Activated CD8-positive, alpha-beta memory T cell treated with anti-CD3 and anti-CD28 coated beads, Interleukin-2, amount 50 U/mL, for 24 hours (primary cell): ENCODE measurements around the gene TTC19.
A peak's percentile ranks its signal among the peaks of the same experiment; 100 is the strongest.
"Not testable (repeated sequence)": the region's sequence is repeated elsewhere in the genome, so short reads cannot be mapped to it uniquely, and the experiment has no call there.

ENCODE experiments used
- DNase-seq: peaks from one replicate; pipeline ENCODE4 v3.0.0-alpha.2; 2020; ENCODE audit errors: extremely low read depth

TTC19 gene

GRCh38 chr17:16027708-16028584 lies 28.3 kb downstream of the TTC19 start:
- peak; percentile 10 for DNase-seq

DNA sequence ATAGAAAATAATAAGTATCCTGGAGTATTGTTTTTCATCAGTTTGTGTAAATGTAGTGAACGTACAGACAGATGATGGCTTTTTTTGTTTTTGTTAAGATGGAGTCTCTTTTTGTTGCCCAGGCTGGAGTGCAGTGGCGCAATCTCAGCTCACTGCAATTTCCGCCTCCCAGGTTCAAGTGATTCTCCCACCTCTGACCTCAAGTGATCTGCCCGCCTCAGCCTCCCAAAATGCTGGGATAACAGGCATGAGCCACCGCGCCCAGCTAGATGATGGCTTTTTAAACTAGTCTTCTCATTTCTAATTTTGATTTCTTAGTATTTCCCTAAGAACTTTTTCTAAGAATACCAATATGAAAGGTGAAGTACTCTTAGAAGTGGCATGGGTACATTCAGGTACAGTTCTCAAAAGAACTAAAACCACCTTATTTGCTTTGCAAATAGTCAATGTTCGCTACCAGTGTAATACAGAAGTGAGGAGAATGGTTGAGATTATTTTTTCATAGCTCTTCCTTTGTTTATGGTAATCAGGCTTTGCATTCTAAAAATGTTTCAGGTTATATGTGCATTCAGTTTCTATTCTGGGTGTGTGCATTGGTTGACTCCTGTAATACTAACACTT lies 34.2 kb downstream of the TTC19 start:
- DNase-seq = no peak

GRCh38 chr17:16036261-16036660 lies 36.6 kb downstream of the TTC19 start:
- DNase-seq = no peak

GRCh38 chr17:16037636-16038035 lies 38.0 kb downstream of the TTC19 start:
- no peak for DNase-seq

- DNase-seq = no peak
Measured at GRCh38 chr17:16040710-16041251, 41.2 kb downstream of the TTC19 start.

GRCh38 chr17:16044487-16044886 lies 44.9 kb downstream of the TTC19 start:
- DNase-seq = no peak

DNA sequence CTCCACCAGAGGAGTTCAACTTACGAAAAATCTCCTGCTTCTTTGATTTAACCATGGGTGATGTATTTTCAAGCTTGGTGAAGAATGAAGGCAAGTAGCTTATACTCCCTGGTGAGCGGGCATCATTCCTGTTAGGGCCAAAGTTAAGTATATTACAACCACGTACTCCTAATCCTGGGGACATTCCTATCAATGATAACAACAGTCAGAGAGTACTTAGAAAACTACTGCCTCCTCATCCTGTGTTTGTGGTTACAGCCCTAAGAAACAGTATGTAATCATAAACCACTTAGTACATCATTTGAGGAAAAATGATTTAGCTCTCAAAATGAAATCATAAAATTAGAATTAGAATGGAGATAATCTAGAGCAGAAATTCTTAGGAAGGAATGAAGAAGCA lies 47.3 kb downstream of the TTC19 start:
- no peak for DNase-seq

GRCh38 chr17:16048811-16049449 lies 49.3 kb downstream of the TTC19 start:
- DNase-seq = no peak

DNA sequence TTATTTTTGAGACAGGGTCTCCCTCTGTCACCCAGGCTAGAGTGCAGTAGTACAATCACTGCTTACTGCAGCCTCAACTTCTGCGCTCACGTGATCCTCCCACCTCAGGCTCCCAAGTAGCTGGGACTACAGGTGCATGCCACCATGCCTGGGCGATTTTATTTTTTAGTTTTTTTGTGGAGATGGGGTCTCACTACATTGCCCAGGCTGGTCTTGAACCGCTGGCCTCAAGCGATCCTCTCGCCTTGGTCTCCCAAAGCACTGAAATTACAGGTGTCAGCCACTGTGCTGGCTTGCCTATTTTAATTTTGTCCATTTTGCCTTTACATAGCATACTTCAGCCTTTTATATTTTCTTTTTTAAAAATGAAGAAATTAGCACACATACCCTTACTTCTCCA lies 51.2 kb downstream of the TTC19 start:
- DNase-seq = no peak

DNA sequence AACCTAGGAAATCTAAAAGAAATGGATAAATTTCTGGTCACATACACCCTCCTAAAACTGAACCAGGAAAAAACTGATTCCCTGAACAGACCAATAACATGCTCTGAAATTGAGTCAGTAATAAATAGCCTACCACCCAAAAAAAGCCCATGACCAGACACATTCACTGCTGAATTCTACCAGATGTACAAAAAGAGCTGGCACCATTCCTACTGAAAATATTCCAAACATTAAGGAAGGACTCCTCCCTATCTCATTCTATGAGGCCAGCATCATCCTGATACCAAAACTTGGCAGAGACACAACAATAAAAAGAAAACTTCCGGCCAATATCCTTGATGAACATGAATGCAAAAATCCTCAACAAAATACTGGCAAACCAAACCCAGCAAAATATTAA lies 52.9 kb downstream of the TTC19 start:
- DNase-seq = no peak

DNA sequence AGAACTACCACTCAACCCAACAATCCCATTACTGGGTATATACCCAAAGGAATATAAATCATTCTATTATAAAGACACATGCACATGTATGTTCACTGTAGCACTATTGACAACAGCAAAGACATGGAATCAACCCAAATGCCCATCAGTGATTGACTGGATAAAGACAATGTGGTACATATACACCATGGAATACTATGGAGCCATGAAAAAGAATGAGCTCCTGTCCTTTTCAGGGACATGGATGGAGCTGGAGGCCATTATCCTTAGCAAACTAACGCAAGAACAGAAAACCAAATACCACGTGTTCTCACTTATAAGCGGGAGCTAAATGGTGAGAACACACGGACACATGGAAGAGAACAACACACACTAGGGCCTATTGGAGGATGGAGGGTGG lies 55.5 kb downstream of the TTC19 start:
- DNase-seq = not testable (repeated sequence)

DNA sequence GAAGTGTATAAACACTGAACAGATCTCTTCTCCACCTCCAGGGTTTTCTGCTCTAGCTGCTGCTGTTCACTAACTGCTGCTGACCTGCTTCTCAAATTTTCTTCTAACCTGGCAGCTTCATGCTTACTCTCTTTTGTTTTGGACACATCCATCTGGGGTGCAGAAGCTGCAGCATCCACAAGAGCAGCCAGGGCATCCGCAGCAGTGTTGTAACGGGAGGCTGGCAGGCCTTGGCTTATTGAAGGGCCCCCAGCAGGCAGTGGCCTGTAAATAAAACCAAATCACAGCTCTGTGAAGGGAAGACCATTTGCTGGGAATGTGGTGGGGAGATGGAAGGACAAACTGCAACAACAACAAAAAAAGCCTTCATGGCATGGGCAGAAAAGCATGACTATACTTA lies 62.0 kb downstream of the TTC19 start:
- DNase-seq = no peak

DNA sequence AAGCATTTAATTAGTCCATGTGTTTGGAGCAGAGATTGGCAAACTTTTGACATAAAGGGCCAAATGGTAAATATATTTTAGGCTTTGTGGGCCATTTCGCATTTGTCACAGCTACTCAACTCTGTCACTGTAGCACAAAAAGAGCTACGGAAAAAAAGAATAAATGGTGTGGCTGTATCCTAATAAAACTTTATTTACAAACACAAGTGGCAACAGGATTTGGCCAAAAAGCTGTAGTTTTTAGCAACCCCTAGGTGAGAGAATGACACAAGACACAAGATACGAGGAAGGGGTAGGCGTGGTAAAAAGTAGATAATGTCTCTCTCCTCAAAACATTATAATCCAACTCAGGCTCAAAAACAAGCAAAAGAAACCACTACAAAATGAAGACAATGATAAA lies 66.5 kb downstream of the TTC19 start:
- no peak for DNase-seq

DNA sequence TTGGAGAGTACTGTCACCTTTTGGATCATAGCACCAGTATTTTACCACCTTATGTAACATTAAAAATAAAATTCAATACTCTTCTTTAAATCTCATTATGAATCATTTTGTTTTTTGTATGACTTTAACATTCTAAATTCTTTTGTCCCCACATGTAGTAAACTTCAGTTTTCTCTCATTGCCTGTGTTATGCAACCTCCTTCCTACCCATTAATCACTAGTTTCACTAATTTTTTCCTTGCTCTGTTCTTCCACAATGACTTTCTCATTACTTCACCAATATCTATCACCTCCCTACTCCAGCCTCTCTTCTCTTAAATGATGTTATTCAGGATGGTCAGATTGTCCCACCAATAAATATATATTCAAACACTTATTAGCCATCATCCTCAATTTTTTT lies 68.7 kb downstream of the TTC19 start:
- no peak for DNase-seq

DNA sequence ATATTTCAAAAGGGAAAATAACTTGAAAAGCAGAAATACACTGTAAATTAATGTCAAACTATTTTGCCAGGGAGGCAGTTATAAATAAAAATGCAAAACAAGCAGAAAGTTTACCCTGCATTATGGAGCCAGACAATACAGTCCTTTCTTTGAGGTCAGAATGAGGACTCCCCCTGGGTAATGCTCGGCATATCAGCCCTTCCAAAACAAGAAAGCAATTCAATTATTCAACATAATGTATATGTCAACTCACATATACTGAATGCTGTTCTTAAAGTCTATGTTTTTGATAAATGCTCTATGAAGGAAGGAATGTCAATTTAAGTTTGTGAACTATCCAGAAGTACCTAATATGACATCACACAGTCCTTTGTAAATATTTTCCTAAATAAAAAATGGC lies 72.4 kb downstream of the TTC19 start:
- DNase-seq = no peak

- no peak for DNase-seq
Measured at GRCh38 chr17:16073845-16074244, 74.2 kb downstream of the TTC19 start.

- no peak for DNase-seq
Measured at GRCh38 chr17:16074423-16074822, 74.8 kb downstream of the TTC19 start.

DNA sequence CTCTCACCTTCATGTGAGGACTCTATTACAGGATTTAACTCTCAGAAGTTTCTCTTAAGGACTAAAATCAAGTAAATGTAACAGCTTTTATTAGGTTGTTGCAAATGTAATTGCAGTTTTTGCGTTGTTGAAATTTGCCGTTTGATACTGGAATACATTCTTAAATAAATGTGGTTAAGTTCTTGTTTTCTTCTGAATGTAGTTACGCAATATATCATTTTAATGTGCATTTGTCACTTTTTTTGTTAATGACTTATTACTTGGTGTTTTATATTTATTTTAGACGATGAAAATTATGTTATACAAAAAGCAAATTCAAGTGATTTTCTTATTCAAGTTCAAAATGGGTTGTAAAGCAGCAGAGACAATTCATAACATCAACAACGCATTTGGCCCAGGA lies 76.3 kb downstream of the TTC19 start:
- no peak for DNase-seq
